Lung (tissue), 12 donors: ENCODE data around the gene SAMSN1. TPM values are rescaled to one million over a fixed set of nuclear protein-coding genes. Genes with fewer than 3 reads are reported as not detected.

Source experiments
- ATAC-seq: fragments of 200-7000 bp; cut with Tn5 transposase; one replicate; pipeline ENCODE4 v1.9.1; 2020; ENCODE audit warnings: moderate number of reproducible peaks; ENCODE audit not compliant: insufficient read depth, low FRiP score
- DNase-seq, 3 donors: peaks; one replicate each; pipeline ENCODE4 v3.0.0-alpha.2; 2013 to 2017
- H3K27ac ChIP-seq, 2 donors: one replicate each; pipeline ENCODE4 v1.5.1; 2013; ENCODE audit warnings: mild to moderate bottlenecking in 2 of 2, moderate library complexity in 2 of 2, control low read depth in 1 of 2, inconsistent platforms in 1 of 2, low read depth in 1 of 2, low read length in 1 of 2
- H3K27me3 ChIP-seq, 3 donors: one replicate each; pipeline ENCODE4 v1.5.1; 2013; ENCODE audit warnings: low read length in 2 of 3; ENCODE audit not compliant: control insufficient read depth in 3 of 3, insufficient read depth in 3 of 3
- H3K36me3 ChIP-seq, 4 donors: one replicate each; pipeline ENCODE4 v1.5.1; 2013; ENCODE audit warnings: low read length in 4 of 4, mild to moderate bottlenecking in 1 of 4, moderate library complexity in 1 of 4; ENCODE audit not compliant: control insufficient read depth in 4 of 4, insufficient read depth in 4 of 4
- H3K4me1 ChIP-seq, 5 donors: one replicate each; pipeline ENCODE4 v1.5.1; 2013; ENCODE audit warnings: low read length in 5 of 5, mild to moderate bottlenecking in 2 of 5, moderate library complexity in 1 of 5; ENCODE audit not compliant: control insufficient read depth in 5 of 5, insufficient read depth in 5 of 5
- H3K4me3 ChIP-seq: one replicate; pipeline ENCODE4 v1.5.1; 2013; ENCODE audit warnings: mild to moderate bottlenecking, control low read depth, moderate library complexity
- H3K9ac ChIP-seq, 2 donors: one replicate each; pipeline ENCODE4 v1.5.1; 2013; ENCODE audit warnings: low read length in 2 of 2, control low read depth in 1 of 2; ENCODE audit not compliant: insufficient read depth in 1 of 2
- H3K9me3 ChIP-seq, 4 donors: one replicate each; pipeline ENCODE4 v1.5.1; 2013; ENCODE audit warnings: low read length in 3 of 4, mild to moderate bottlenecking in 1 of 4, moderate library complexity in 1 of 4; ENCODE audit not compliant: control insufficient read depth in 4 of 4, insufficient read depth in 3 of 4
- WGBS, 2 donors: extraction: QIAGEN DNeasy Blood & Tissue Kit; methylation state at CpG; one replicate each; pipeline ENCODE4 v1.1.7; 2013; 5-methylcytosine and 5-hydroxymethylcytosine counted together
- polyA plus RNA-seq, 2 donors: library from polyadenylated mRNA; stranded (reverse); fragments of 200-250 nt; gene quantifications; one replicate each; pipeline ENCODE4 v1.2.1, GENCODE V29; 2013
- total RNA-seq, 2 donors: library from RNA; depleted of rRNA in 1 of 2; stranded (reverse); fragments of >200 nt in 1 of 2; gene quantifications; one replicate each; pipeline ENCODE4 v1.2.1, GENCODE V29; 2014 to 2021
- TF ChIP-seq, protein P1 (sequence below): IDR thresholded peaks from 2 replicates; pipeline ENCODE4 v1.5.1; 2012; ENCODE audit warnings: mild to moderate bottlenecking; ENCODE audit errors: control extremely low read depth, extremely low read depth
- donor health status: control.
- donor health status: control.
- donor health status: Bipolar disorder and iron deficiency.
- donor health status: healthy.
- donor health status: DM: yes; HTN: yes; CAD: no.

Gene SAMSN1
- total and polyA plus RNA-seq, 4 donors, result 6.4 to 184 (median 16.1) TPM

DNA sequence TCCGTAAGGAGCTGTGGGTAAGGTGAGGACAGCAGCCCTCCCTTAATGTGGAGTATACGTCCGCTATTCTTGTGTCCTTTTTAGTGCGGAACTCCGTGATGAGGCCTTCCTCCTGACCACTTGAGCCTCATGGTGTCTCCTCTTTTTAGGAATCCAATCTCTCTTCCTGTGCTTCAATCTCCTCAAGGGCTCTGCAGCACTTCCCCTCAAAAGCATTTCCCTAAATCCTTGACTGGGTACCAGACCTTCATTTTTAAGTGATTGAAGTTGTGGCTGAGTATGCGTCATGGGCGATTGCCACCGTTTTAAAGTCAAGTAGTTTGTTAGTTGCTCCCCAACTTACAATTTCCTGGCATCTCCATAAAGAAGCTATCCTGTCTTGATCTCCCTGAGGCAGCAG lies 62.8 kb downstream of the SAMSN1 start:
- ATAC-seq (no peak), DNase-seq (no peak)
- Histone ChIP-seq H3K9me3 (peaks cover 0 to 3% (median 0%) of the 10 kb centered on the region in 4 donors), H3K27me3 (no peaks in the 10 kb centered on the region), H3K36me3 (no peaks in the 10 kb centered on the region), H3K27ac (peak overlapping the region in 1 of 2 donors; percentile 1), H3K9ac (no peak overlapping the region), H3K4me1 (no peaks in the 10 kb centered on the region), H3K4me3 (no peak overlapping the region)
- WGBS, 2 donors, result 89 to 90% methylated on average over 8 of the region's 8 CpGs
- TF ChIP-seq, protein P1, sequence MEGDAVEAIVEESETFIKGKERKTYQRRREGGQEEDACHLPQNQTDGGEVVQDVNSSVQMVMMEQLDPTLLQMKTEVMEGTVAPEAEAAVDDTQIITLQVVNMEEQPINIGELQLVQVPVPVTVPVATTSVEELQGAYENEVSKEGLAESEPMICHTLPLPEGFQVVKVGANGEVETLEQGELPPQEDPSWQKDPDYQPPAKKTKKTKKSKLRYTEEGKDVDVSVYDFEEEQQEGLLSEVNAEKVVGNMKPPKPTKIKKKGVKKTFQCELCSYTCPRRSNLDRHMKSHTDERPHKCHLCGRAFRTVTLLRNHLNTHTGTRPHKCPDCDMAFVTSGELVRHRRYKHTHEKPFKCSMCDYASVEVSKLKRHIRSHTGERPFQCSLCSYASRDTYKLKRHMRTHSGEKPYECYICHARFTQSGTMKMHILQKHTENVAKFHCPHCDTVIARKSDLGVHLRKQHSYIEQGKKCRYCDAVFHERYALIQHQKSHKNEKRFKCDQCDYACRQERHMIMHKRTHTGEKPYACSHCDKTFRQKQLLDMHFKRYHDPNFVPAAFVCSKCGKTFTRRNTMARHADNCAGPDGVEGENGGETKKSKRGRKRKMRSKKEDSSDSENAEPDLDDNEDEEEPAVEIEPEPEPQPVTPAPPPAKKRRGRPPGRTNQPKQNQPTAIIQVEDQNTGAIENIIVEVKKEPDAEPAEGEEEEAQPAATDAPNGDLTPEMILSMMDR, result no peak

DNA sequence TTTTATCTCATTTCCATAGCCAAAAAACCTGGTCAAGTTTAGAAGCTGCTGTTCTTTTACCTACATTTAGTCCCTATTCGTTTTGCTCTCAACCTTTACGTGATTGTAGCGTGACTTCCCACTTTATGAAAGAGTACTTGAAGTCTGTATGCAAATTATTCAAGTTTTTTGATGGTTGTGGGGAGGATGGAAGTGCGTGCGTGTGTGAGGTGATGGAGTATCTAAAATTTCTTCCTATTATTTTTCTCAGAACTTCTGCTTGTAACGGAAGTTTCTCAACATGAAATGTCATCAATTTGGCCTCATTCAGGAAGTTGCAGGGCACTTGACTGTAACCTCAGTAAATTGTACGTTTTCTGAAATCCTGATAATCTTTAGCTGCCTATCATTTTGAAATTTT lies 64.0 kb downstream of the SAMSN1 start:
- Histone ChIP-seq H3K4me3 (no peak overlapping the region), H3K27ac (no peak overlapping the region), H3K9ac (no peak overlapping the region), H3K9me3 (peaks cover 0 to 3% (median 0%) of the 10 kb centered on the region in 4 donors), H3K27me3 (no peaks in the 10 kb centered on the region), H3K4me1 (no peaks in the 10 kb centered on the region), H3K36me3 (no peaks in the 10 kb centered on the region)
- TF ChIP-seq, protein P1, result no peak
- ATAC-seq (peak; percentile 7), DNase-seq (peak in 2 of 3 donors; percentile 2 to 15)
- WGBS, 2 donors, result 16 to 31% methylated on average over 7 of the region's 7 CpGs

DNA sequence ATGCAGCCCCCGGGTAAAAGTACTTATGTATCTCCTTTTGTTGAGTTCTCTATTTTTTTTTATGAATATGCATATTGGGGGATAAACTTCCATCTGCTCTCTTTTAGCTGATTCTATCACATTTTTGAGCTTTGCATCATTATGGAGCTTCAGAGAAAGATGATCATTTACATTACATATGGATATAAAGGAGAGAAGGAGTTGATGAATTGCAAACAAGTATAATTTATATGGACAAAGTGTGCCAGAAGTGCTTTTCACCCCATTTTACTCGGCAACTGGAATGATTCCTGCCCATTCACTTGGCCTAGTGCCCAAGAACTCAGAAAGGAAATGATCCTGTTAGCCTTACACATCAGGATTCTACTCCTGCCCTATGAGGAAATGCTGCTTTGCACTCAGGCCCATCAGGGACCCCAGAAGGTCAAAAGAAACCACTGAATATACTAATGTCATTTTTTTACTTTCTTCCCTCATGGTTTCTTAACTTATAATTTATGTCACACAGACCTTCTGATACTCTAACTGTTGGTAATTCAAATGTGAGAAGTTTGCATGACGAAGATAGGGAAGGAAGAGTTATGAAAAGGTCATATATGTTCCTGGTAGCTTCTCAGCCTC lies 65.6 kb downstream of the SAMSN1 start:
- TF ChIP-seq, protein P1, result no peak
- ATAC-seq (no peak), DNase-seq (peak in 2 of 3 donors; percentile 6 to 14)
- Histone ChIP-seq H3K4me3 (no peak overlapping the region), H3K9ac (no peak overlapping the region), H3K27ac (no peak overlapping the region), H3K9me3 (peaks cover 0 to 3% (median 0%) of the 10 kb centered on the region in 4 donors), H3K36me3 (no peaks in the 10 kb centered on the region), H3K27me3 (no peaks in the 10 kb centered on the region), H3K4me1 (no peaks in the 10 kb centered on the region)
- WGBS, 2 donors, result 33 to 42% methylated on average over 3 of the region's 3 CpGs
